SK-N-MC (cell line): ENCODE results near the gene EIF3C.
"Not testable (repeated sequence)": the region's sequence is repeated elsewhere in the genome, so short reads cannot be mapped to it uniquely, and the experiment has no call there.

Source experiments
- EZH2 ChIP-seq: fragments of 200-600 bp; sonication (generic); IDR thresholded peaks from one replicate; pipeline ENCODE4 v1.6.1; 2017; ENCODE audit warnings: antibody characterized with exemption
- POLR2AphosphoS5 ChIP-seq: IDR thresholded peaks from 2 replicates; pipeline ENCODE4 v1.6.1; 2012; ENCODE audit warnings: mild to moderate bottlenecking, low read depth, low read length, borderline replicate concordance

DNA sequence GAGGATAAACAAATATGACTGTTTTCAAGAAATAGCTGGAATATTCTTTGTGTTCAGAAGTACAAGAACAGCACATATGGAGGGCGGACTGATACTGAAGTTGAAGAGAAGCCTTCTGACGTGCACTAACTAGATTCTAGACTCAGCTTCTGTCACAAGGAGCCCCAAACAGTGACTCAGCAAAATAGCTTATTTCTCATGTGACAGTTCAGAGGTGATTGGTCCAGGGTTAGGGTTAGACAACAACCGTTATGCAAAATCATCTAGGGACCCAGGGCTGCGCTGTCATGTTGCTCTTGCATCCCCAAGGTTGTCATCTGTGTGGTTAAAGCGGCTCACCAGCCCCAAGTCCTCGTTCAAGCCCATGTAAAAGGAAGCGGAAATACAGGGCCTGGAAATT lies 43.8 kb upstream of the EIF3C start:
- not testable (repeated sequence) for TF ChIP-seq EZH2, POLR2AphosphoS5
